T-helper 2 cell treated with Interferon-gamma antibody and Interleukin-4, amounts not matched to agents 100 ng/mL and 5 ng/mL, for 36 hours (primary cell): Measurements from ENCODE around the gene SIRPB1. TPM values are rescaled to one million over a fixed set of nuclear protein-coding genes. Genes with fewer than 3 reads are reported as not detected.
"Not testable (repeated sequence)": the region's sequence is repeated elsewhere in the genome, so short reads cannot be mapped to it uniquely, and the experiment has no call there.

Experiments
- intact Hi-C: fragments of 100-400 bp; cut with micrococcal nuclease; formaldehyde crosslinking; loops from one replicate; pipeline ENCODE4 v1.15.1; 2023
- total RNA-seq: library from RNA; stranded (reverse); gene quantifications from 2 replicates; pipeline ENCODE4 v1.2.3, GENCODE V29; 2022

Gene SIRPB1
- total RNA-seq, 1 donor from 2014 or later, result 3.6 TPM

- intact Hi-C loops, result no loop called here
Observed at GRCh38 chr20:1637755-1638154, 17.9 kb upstream of the SIRPB1 start.

DNA sequence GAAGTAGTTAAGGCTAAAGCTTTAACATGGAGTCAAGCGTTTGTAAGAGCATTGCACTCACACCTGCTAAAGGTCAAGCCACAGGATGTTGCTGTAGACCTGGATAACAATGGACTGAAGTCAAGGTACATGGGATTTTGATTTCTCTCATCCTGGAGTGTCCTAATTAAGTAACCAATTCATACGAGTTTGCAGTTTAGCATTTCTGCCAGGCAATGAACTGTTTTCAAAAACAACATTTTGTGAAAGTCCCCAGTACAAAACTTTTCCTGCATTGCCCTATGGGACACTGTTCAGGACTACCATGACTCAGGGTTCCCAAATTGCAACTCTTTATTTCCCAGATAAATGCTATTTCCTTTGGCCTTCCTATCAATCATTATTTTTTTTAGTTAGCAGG is 17.4 kb upstream of the SIRPB1 start:
- intact Hi-C loops, result no loop called here

- intact Hi-C loops, result no loop called here
Observed at GRCh38 chr20:1636621-1637020, 16.8 kb upstream of the SIRPB1 start.

GRCh38 chr20:1635291-1635979 is 15.6 kb upstream of the SIRPB1 start:
- intact Hi-C loops, result no loop called here

DNA sequence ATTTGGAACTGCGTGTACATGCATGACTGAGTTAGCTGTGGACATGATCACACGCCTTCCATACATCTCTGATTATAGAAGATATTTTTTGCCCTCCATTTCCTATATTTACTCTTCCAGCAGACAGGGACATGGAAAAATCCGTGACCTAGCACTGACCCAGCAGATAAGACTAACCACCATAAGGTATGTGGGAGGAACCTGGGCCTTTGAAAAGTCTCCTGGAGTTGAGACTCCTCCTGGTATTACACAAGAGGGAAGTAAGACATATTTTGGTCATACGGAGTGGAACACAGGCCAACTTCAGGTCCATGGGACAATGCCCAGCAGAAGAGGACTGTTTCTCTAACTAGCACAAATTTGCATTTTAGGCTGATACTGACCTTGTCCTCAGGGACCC is 13.7 kb upstream of the SIRPB1 start:
- intact Hi-C loops, result no loop called here

- intact Hi-C loops, result no loop called here
Observed at GRCh38 chr20:1632178-1632577, 12.4 kb upstream of the SIRPB1 start.

GRCh38 chr20:1631309-1632151 is 11.7 kb upstream of the SIRPB1 start:
- intact Hi-C loops, result no loop called here

- intact Hi-C loops, result no loop called here
Observed at GRCh38 chr20:1630186-1630585, 10.4 kb upstream of the SIRPB1 start.

DNA sequence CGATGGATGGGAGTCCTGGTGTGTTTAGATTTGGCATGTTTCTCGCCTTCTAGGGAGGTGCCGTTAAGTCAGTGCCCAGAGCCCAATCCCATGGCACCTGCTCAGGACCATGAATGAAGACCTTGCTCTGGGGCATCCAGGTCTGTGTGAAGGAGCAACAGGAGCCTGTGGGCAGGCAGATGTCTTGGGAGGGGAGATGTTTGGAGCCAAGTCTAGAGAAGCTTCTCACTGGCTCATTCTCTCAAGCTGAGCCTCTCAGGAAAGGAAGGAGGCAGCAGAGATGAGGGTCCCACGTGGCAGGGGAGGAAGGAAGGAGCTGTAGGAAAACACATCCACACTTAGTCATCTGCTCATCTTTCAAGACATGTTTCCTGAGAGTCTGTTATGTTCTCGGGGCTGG is 9.5 kb upstream of the SIRPB1 start:
- intact Hi-C loops, result no loop called here

DNA sequence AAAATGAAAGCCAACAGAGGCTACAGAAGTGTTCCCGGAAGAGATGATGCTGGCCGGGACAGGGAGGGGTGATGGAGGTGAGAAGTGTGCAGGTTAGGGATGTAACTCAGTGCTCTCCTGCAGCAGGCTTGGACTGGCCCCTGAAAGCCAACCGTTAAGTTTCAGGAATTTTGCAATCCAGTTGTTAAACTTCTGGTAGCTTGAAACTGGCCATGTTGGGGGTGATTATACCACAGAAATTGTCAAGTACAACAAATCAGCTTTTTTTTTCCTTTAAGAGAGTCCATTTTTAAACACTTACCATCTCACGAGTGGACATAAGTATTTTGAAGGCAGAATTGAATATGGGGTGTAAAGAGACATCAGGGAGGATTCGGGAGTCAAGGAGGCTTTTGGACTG is 8.8 kb upstream of the SIRPB1 start:
- intact Hi-C loops, result no loop called here

GRCh38 chr20:1627200-1627550 is 7.4 kb upstream of the SIRPB1 start:
- intact Hi-C loops, result no loop called here

- intact Hi-C loops, result no loop called here
Observed at GRCh38 chr20:1626528-1627199, 6.9 kb upstream of the SIRPB1 start.

DNA sequence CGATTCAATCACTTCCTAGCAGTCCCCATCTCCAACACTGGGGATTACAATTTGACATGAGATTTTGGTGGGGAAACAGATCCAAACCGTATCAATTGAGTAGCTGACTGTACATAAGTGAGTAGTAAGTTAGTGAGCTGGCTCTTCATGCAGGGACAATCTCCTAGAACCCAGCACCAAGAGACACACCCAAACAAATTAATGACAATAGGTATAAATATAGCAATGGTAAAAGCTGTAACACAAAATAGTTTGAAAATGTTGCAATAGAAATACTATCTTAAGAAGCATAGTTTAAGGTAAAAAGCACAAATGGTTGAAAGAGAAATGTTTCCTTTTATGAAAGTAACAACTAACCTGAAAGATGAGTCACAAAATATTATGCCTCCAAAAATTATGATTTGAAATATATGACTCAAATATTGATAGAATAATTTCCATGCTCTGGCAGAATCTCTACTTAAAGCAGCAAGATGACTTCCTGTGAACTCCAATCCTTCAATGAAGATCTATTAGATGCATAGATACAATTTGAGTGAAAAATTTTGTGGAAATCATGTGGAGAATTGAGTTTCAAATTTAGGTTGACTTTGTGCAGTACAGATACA is 5.4 kb upstream of the SIRPB1 start:
- intact Hi-C loops, result no loop called here

DNA sequence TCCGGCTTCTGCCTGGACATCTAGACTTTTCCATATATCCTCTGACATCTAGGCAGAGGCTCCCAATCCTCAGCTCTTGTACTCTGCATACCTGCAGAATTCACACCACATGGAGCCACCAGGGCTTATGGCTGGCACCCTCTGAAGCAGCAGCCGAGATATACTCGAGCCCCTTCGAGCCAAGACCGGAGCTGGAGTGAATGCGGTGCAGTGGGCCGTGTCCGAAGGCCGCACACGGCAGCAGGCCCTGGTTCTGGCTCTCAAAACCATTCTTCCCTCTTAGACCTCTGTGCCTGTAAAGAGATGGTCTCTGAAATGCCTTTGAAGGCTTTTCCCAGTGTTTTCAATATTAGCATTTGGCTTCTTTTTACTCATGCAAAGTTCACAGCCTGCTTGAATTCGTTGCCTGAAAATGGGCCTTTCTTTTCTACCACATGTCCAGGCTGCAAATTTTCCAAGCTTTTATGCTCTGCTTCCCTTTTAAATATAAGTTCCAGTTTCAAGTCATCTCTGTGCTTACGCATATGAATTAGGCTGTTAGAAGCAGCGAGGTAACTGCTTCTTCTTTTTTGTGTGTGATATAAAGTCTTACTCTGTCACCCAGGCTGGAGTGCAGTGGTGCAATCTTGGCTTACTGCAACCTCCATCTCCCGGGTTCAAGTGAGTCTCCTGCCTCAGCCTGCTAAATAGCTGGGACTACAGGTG is 3.8 kb upstream of the SIRPB1 start:
- intact Hi-C loops, result loop anchor here (2.0 kb wide), 1 partner anchor 33 kb away; the partner anchor contains the start of gene SIRPG

- intact Hi-C loops, result loop anchor here (2.0 kb wide), 1 partner anchor 34 kb away; the partner anchor contains the start of gene SIRPG
Observed at GRCh38 chr20:1622450-1622849, 2.6 kb upstream of the SIRPB1 start.

DNA sequence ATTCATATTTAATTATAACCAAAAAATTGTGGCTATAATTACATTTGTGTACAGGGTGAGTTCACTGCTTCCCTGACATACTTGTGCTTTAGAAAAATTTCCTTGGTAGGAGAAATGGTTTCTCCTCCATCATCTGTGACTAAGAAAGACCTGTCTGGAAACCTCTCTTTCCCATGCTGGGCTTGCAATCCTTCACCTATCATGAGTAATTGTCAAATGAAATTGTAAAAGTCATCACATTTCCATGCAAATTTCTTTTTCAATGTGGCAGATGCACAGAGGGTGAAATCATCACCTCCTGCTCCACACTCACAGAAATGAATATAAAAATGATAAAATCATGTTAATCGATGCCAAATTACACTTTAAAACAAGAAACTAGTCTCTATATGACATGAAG is 1.5 kb upstream of the SIRPB1 start:
- intact Hi-C loops, result no loop called here

DNA sequence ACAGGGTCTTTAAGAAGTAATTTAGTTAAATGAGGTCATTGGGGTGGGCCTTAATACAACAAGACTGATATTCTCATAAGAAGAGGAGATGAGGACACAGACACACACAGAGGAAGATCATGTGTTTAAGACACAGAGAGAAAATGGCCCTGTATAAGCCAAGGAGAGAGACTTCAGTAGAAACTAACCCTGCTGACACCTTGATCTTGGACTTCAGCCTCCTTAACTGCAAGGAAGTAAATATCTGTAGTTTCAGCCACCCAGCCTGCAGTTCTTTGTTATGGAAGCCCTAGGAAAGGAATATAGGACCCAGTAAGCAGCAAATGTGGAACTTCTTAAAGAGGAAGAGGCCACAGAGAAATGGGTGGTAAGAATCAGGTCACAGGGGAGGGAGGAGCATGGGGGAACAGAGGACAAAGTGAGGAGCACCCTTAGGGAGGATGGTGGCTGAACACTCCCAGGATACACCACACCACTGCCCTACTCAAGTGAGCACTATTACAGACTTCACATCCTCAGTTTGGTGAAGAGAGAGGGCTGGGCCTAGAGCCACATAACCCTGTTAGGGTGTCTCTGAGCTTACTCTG is 762 bp downstream of the SIRPB1 start:
- intact Hi-C loops, result no loop called here

DNA sequence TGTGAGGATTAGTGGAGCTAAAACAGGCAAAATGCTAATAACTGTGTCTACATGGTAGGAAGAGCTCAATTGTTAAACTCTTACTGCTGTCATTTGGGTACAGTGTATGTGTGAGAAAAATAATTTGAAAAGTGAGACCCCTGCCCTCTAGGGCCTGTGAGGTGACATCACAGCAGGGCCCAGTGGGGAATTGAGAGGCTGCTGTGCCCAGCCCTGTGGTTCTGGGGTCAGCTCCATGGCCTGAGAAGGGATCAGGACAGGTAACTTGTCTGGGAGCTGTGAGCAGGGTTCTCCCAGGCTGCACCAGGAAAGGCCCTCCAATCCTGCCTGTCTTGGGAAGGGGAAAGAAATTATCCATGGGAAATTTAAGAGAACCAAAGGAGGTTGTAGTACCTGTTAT is 1.3 kb downstream of the SIRPB1 start:
- intact Hi-C loops, result no loop called here

GRCh38 chr20:1616858-1617434 is 2.9 kb downstream of the SIRPB1 start:
- intact Hi-C loops, result no loop called here

- intact Hi-C loops, result not testable (repeated sequence)
Observed at GRCh38 chr20:1610404-1610803, 9.4 kb downstream of the SIRPB1 start.
